HepG2 (cell line): Measurements from ENCODE around the gene BICDL1. TPM values are rescaled to one million over a fixed set of nuclear protein-coding genes. Genes with fewer than 3 reads are reported as not detected.
A peak's percentile ranks its signal among the peaks of the same experiment; 100 is the strongest.

Source experiments
- AFF4 ChIP-seq: sonication (generic); formaldehyde crosslinking; IDR thresholded peaks from 2 replicates; pipeline ENCODE4 v1.4.0; 2020; ENCODE audit warnings: missing genetic modification reagents
- KMT2B ChIP-seq: IDR thresholded peaks from 2 replicates; pipeline ENCODE4 v1.6.1; 2016; ENCODE audit warnings: missing genetic modification reagents, missing compliant biosample characterization
- NR2F1 ChIP-seq, 2 experiments: fragments of 450-650 bp in 1 of 2; formaldehyde crosslinking in 1 of 2; IDR thresholded peaks; 2 replicates each; pipeline versions ENCODE4 v1.5.0 to v1.6.1; 2016 to 2020; ENCODE audit warnings: mild to moderate bottlenecking in 1 of 2, missing compliant biosample characterization in 1 of 2, missing genetic modification reagents in 1 of 2, moderate library complexity in 1 of 2
- SKIL ChIP-seq: sonication (generic); formaldehyde crosslinking; IDR thresholded peaks from 2 replicates; pipeline ENCODE4 v1.8.0; 2022; ENCODE audit warnings: missing genetic modification reagents, mild to moderate bottlenecking, moderate library complexity, borderline replicate concordance
- SNAPC5 ChIP-seq: sonication (generic); formaldehyde crosslinking; IDR thresholded peaks from 2 replicates; pipeline ENCODE4 v1.8.1; 2023; ENCODE audit warnings: mild to moderate bottlenecking, missing genetic modification reagents, borderline replicate concordance
- TSC22D2 ChIP-seq: sonication (generic); formaldehyde crosslinking; IDR thresholded peaks from 2 replicates; pipeline ENCODE4 v1.5.1; 2020; ENCODE audit warnings: missing genetic modification reagents, mild to moderate bottlenecking, borderline replicate concordance
- ZC3H13 ChIP-seq: sonication (generic); formaldehyde crosslinking; IDR thresholded peaks from 2 replicates; pipeline ENCODE4 v1.8.1; 2023; ENCODE audit warnings: mild to moderate bottlenecking, missing genetic modification reagents, moderate library complexity
- ZNF792 ChIP-seq: IDR thresholded peaks from 2 replicates; pipeline ENCODE4 v1.6.1; 2016
- polyA plus RNA-seq, 8 experiments: library from polyadenylated mRNA; depleted of rRNA in 3 of 8; stranded (reverse) in 7 of 8; unstranded in 1 of 8; fragments of >200 nt; fragmentation: Illumina TruSeq in 4 of 8; extraction: Trizol in 4 of 8; gene quantifications; 2 replicates each; pipeline versions ENCODE4 v1.2.1 to v1.2.3, GENCODE V29; 2011 to 2016; ENCODE audit warnings: low read depth in 4 of 8, missing spikeins in 1 of 8, mixed read lengths in 1 of 8; ENCODE audit not compliant: insufficient read depth in 1 of 8
- total RNA-seq, 5 experiments: library from RNA; depleted of rRNA; stranded (reverse); fragments of >200 nt; fragmentation: Illumina TruSeq; extraction: Trizol; gene quantifications; 2 replicates each; pipeline ENCODE4 v1.2.3, GENCODE V29; 2016; ENCODE audit warnings: low read depth in 1 of 5

Gene BICDL1
- total and polyA plus RNA-seq, 2 of the 13 experiments (the other 11 are each of a cell fraction or from before 2014, with no cell fraction given) = 3.6 to 9.7 TPM

GRCh38 chr12:119989731-119990381, 820 bp downstream of the BICDL1 start (continued):
- TF ChIP-seq SKIL (CRISPR knock-in tag) = peak; percentile 46; the same call in 1 of the 2 replicates
- TF ChIP-seq KMT2B = peak; percentile 55; the same call in 1 of the 2 replicates
- TF ChIP-seq ZNF792 (CRISPR knock-in tag) = peak; percentile 67; the same call in 1 of the 2 replicates
- peak; percentile 76 for TF ChIP-seq ZC3H13 (CRISPR knock-in tag)
- no peak for TF ChIP-seq NR2F1 (CRISPR knock-in tag; IDR thresholded peaks at IDR 0.05)
- TF ChIP-seq TSC22D2 (CRISPR knock-in tag) = peak; percentile 95
- TF ChIP-seq AFF4 (CRISPR knock-in tag) = no peak
- peak; percentile 76; the same call in 1 of the 2 replicates for TF ChIP-seq SNAPC5 (CRISPR knock-in tag)
